Inferior parietal cortex (tissue), 1 donor: Measurements from ENCODE around the gene PAM16.
"Not testable (repeated sequence)": the region's sequence is repeated elsewhere in the genome, so short reads cannot be mapped to it uniquely, and the experiment has no call there.

Experiments used
- DNase-seq: peaks from one replicate; pipeline ENCODE4 v3.0.0-alpha.2; 2016; ENCODE audit errors: extremely low spot score

The PAM16 gene

DNA sequence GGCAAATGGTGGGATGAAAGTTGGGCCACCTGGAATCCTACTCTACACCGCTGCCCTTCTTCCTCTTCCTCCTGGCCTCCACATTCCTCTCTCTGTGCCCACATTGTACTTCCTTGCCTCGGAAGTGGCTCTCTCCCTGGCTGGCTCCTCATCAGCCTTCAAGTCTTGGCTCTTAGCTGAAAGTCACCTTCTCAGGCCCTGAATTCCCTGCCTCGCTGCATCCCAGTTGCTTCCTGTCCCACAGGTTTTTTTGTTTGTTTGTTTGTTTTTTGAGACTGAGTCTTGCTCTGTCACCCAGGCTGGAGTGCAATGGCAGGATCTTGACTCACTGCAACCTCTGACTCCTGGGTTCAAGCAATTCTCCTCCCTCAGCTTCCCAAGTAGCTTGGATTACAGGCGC, 2.6 kb upstream of the PAM16 start:
- DNase-seq, result no peak

DNA sequence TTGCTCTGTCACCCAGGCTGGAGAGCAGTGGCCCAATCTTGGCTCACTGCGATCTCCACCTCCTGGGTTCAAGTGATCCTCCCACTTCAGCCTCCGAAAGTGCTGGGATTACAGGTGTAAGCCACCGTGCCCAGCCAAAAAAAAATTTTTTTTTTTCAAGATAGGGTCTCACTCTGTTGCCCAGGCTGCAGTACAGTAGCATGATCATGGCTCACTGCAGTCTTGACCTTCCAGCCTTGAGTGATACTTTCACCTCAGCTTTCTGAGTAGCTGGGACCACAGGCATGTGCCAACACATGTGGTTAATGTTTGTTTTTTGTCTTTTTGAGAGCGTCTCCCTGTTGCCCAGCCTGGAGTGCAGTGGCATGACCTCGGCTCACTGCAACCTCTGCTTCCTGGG, 1.7 kb upstream of the PAM16 start:
- no peak for DNase-seq

DNA sequence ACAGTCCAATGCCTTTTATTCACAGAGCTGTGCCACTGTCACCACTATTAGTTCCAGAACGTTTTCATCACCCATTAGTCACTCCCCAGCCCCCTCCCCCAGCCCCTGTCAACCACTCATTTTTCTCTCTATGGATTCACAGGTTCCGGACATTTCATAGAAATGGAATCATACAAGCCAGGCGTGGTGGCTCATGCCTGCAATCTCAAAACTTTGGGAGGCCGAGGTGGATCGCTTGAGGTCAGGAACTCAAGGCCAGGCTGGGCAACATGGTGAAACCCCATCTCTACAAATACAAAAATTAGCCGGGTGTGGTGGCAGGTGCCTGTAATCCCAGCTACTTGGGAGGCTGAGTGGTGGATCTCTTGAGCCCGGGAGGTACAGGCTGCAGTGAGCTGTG, 759 bp upstream of the PAM16 start:
- no peak for DNase-seq

GRCh38 chr16:4350365-4350786, 745 bp downstream of the PAM16 start:
- no peak for DNase-seq

- DNase-seq, result no peak
Observed at GRCh38 chr16:4349332-4349731, 1.8 kb downstream of the PAM16 start.

DNA sequence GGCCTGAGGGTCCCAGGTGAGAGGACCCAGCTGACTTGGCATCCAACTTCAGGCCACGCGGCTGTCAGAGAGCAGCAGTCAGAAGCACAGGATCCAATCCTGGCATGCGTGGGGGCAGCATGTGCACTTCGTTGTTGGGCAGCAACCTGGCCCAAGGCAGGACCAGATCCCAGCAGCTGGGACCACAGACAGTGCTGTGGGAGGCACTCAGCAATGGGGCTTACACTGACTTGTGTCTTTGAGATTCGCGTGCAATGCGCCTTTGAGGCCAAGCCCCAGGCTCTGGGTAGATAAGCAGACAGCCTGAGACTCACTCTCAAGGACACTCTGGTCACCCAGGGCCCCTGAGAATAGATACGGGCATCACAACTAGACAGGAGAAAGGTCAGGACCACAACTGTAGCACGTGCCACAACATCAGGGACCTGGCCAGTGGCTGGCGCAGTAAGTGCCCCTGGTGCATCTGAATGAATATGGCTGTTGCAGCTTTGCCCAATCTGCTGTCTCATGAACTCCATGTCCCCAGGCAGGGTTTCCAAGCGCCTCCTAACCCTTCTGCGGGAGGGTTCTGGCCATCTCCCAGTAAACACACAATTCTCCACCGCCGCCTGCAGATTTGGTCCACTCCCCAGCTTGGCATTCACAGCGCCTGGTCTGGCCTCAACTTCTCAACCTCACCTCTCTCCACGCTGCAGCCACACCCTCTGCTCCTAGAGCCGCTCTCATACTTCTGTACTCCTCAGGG, 3.2 kb downstream of the PAM16 start:
- no peak for DNase-seq

DNA sequence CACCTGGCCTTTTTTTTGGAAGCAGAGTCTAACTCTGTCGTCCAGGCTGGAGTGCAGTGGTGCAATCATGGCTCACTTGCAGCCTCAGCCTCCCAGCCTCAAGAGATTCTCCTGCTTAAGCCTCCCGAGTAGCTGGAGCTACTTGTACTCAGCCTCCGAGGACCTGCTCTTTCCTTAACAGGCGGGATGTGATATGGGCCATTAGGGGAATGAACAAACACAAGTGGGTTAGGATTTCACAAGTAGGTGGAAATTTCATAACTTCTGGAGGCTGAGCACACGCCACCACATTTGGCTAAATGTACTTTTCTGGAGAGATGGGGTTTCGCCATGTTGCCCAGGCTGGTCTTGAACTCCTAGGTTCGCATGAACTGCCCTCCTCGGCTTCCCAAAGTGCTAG, 4.1 kb downstream of the PAM16 start:
- DNase-seq, result no peak

DNA sequence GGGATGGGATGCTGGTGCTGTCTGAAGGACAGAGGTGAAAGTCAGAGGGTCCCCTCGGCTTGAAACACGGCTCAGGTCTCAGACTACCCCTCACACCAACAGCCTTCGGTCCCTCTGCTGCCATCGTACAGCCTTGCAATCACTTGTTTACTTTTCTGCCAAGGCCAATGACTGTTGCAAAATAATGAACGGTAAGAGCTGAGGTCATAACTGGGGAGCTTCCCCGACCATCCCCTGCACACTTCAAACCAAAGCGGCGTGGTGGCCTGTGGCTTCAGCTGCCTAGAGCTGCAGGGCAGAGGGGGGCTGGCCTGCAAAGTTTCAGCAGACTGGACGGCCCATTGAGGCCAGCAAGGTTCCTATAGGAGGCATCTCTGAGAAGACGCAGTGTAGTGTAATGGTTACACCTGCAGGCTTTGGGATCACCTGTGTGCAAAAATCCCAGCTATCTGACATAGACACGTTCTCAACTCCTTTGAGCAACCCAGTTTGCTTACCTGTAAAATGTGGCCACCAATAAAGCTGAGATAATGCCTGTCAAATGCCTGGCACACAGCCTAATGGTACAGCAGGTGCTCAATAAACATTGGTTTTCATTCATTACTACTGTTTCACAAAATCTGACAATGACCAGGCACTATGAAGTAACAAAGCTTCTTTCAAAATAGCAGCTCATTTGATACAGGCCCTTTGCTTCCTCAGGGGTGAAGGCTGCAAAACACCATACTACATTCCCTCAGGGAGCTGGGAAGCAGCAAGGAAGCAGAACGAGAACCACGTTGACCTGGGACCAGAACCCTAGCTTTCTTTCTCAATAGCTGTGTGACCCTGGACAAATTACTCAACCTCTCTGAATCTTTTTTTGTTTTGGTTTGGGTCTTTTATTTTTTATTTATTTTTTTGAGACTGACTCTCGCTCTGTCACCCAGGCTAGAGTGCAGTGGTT, 5.0 kb downstream of the PAM16 start:
- no peak for DNase-seq

GRCh38 chr16:4344983-4345835, 5.9 kb downstream of the PAM16 start:
- peak; percentile 66 for DNase-seq

DNA sequence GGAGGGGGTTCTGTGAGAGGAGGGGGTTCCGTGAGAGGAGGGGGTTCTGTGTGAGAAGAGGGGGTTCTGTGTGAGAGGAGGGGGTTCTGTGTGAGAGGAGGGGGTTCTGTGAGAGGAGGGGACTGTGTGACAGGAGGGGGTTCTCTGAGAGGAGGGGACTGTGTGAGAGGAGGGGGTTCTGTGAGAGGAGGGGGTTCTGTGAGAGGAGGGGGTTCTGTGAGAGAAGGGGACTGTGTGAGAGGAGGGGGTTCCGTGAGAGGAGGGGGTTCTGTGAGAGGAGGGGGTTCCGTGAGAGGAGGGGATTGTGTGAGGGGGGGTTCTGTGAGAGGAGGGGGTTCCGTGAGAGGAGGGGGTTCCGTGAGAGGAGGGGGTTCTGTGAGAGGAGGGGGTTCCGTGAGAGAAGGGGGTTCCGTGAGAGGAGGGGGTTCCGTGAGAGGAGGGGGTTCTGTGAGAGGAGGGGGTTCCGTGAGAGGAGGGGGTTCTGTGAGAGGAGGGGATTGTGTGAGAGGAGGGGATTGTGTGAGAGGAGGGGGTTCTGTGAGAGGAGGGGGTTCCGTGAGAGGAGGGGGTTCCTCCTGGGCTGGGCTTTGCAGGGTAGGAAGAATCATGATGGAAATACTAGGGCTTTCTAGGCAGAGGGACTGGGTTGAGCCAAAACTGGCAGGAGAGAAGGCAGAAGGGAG, 6.7 kb downstream of the PAM16 start:
- not testable (repeated sequence) for DNase-seq

DNA sequence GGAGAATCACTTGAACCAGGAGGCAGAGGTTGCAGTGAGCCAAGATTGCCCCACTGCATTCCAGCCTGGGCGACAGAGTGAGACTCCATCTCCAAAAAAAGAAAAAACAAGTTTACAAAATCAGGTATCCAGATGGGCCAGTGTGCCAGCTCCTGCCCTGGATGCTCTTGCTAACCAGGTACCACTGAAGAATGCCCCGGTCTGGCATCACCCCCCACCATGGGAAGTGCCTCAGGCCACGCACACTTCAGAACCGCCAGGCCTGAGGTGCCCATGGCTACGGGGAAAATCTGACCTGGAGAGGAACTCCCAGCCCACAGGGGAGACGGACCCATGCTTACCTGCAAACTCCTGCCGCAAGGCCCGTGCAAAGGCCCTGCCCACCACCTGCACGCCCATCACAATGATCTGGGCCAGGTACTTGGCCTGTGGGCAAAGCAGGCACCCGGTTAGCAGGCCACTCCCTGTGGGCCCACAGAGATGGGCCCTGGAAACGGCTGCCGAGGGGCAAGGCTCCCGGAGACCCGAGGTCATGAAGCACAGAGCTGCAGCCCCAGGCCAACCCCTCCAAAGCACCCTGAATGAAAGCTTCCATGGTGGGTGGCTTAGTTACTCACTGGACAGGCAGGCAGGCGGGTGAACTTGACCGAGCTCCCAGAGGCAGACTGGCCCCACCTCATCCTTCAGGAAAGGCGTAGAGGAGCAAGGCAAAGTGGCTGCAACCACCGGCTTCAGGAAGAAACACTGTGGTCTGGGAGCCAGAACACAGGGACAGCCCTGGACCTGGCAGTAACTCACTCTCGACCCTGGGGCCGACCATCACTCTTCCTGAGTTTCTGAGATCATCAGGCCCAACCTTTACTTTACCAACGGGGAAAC, 8.0 kb downstream of the PAM16 start:
- no peak for DNase-seq

GRCh38 chr16:4341250-4341649, 9.9 kb downstream of the PAM16 start:
- no peak for DNase-seq

GRCh38 chr16:4340443-4340842, 10.7 kb downstream of the PAM16 start:
- DNase-seq, result no peak

DNA sequence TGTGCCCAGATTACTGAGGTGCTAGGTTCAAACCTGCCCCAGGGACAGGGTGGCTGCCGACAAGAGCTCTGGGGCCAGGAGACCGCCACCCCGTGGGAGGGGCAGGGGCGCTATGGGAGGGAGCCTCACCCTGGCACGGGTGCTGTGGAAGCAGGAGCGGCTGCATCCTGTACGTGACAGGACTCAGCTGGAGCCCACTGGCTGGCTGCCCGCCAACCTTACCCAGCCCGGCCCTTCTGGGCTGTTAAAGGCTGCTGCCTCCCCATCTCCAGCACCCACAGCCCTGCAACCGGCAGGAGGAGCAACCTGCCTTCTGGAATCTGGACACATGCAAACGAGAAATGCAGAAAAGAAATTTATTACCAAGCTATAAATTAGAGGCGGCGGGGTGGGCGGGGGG, 11.2 kb downstream of the PAM16 start:
- DNase-seq, result no peak

DNA sequence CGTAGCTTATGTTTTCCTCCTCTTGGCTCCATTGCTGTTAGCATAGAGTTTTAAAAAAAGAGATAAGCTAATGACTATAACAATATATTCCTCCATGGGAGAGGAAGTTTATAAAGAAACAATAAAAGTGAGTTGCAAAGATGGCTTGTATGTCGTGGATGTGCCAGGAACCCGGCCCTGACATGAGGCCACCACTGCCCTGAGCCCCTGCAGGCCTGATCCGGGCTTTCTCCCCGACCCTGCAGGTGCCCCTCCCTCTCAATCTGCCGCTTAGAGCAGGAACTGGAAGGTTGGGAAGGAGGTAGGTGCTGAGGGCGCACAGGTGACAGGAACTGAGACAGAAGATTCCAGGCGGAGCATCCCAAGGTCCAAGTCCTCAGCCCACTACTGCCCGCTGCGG, 11.7 kb downstream of the PAM16 start:
- no peak for DNase-seq

DNA sequence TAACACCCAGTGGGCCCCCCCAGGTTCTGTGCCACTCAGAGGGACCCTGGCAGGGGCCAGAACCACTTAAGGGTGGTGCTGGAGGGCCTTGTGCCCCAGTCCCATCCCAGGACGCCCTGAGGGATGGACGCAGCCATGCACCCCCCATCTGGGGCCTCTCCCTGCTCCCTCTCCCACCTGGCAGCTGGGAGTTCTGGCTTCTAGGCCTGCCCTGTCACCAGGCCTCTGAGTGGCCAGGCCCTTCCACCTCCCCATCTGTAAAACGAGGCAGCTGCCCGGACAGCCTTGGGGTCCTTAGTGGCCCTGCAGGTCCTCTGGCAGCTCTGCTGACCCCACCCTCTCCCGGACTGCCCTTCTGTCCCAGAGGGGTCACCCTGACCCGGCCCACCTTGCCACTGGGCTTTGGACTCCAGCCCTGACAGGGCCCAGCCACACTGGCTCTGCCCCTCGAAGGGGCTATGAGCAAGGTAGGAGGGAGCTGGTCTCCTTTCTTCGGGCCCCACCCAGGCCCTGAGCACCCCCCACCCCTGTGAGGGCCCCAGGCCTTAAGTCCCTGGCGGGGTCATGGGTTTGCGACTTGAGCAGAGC, 12.3 kb downstream of the PAM16 start:
- no peak for DNase-seq

- no peak for DNase-seq
Observed at GRCh38 chr16:4338125-4338582, 13.0 kb downstream of the PAM16 start.

DNA sequence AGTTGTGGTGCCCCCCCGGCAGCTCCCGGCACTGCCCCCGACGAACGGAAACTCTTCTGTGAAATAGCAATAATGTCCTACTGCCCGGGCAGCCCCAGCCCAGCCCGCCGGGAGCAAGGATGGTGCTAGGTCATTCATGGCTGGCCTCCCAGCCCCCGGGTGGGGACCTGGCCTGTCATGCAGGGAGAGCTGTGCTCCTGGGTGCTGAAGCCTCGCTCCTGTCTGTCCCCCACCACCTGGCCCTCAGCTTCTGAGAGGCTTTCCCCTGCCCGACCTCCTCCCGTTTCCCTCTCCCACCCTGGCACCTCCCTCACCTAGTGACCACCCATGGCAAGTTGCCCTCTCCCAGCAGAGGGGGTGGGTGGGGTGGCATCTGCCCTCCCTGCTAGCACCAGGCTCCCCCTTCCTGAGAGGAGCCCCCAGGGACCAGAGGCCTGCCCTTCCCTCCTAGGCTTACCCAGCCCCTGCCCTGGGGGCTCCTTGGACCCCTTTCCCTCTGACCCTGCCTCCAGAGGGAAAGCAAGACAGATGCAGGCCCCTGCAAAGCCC, 13.5 kb downstream of the PAM16 start:
- no peak for DNase-seq

DNA sequence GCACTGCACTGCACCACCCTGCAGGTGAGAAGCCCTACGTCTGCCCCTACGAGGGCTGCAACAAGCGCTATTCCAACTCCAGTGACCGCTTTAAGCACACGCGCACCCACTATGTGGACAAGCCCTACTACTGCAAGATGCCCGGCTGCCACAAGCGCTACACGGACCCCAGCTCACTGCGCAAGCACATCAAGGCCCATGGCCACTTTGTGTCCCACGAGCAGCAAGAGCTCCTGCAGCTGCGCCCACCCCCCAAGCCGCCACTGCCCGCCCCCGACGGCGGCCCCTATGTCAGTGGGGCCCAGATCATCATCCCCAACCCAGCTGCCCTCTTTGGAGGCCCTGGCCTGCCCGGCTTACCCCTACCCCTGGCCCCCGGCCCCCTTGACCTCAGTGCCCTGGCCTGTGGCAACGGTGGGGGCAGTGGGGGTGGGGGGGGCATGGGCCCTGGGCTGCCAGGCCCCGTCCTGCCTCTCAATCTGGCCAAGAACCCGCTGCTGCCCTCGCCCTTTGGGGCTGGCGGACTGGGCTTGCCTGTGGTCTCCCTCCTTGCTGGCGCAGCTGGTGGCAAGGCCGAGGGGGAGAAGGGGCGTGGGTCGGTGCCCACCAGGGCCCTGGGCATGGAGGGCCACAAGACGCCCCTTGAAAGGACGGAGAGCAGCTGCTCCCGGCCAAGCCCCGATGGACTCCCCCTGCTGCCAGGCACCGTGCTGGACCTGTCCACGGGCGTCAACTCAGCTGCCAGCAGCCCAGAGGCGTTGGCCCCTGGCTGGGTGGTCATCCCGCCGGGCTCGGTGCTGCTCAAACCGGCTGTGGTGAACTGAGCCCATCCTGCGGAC, 14.2 kb downstream of the PAM16 start:
- no peak for DNase-seq
